ENCODE measurements around the gene FUZ.
A peak's percentile ranks its signal among the peaks of the same experiment; 100 is the strongest.

Gene FUZ

DNA sequence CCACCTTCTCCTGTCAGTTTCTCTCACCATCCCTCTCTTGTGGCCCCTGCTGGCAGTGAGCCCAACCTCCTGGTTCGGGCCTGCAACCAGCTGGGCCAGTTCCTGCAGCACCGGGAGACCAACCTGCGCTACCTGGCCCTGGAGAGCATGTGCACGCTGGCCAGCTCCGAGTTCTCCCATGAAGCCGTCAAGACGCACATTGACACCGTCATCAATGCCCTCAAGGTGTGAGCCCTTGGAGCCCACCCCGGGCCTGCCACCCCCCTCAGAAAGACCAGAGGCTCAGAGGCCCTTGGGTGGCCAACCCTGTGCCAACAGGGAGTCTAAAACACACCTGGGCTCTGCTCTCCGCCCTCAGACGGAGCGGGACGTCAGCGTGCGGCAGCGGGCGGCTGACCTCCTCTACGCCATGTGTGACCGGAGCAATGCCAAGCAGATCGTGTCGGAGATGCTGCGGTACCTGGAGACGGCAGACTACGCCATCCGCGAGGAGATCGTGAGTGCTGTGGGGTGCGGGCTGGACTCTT lies 13.8 kb downstream of the FUZ start:
- Histone ChIP-seq H3K9me3 (no peaks in the 10 kb centered on the region), H3K27me3 (no peaks in the 10 kb centered on the region), H3K4me3 (ENCODE audit: low read depth, low read length) (no peak overlapping the region), H3K36me3 (peaks cover 25% of the 10 kb centered on the region), H3K4me1 (peaks cover 4% of the 10 kb centered on the region)
- no peak for DNase-seq
- TF ChIP-seq, protein P1, sequence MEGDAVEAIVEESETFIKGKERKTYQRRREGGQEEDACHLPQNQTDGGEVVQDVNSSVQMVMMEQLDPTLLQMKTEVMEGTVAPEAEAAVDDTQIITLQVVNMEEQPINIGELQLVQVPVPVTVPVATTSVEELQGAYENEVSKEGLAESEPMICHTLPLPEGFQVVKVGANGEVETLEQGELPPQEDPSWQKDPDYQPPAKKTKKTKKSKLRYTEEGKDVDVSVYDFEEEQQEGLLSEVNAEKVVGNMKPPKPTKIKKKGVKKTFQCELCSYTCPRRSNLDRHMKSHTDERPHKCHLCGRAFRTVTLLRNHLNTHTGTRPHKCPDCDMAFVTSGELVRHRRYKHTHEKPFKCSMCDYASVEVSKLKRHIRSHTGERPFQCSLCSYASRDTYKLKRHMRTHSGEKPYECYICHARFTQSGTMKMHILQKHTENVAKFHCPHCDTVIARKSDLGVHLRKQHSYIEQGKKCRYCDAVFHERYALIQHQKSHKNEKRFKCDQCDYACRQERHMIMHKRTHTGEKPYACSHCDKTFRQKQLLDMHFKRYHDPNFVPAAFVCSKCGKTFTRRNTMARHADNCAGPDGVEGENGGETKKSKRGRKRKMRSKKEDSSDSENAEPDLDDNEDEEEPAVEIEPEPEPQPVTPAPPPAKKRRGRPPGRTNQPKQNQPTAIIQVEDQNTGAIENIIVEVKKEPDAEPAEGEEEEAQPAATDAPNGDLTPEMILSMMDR (IDR thresholded peaks at IDR 0.05; ENCODE audit: low read depth, low read length): no peak

DNA sequence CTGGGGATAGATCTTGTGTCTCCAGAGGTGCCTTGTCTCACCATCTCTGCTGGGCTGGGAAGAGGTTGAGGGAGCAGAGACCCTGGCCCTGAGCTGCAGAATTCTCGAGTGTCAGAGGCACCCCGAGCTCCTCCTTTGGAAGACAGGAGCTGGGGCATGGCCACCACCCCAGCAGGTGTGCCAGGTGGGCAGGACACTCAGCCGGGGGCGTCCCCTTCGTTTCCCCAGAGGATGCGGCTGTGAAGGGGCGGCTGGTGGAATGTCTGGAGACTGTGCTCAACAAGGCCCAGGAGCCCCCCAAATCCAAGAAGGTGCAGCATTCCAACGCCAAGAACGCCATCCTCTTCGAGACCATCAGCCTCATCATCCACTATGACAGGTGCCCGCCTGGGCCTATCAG lies 14.5 kb downstream of the FUZ start:
- no peaks in the 10 kb centered on the region for H3K27me3 ChIP-seq
- H3K36me3 ChIP-seq: peaks cover 25% of the 10 kb centered on the region
- DNase-seq: no peak
- no peak overlapping the region for H3K4me3 ChIP-seq (ENCODE audit: low read depth, low read length)
- peaks cover 4% of the 10 kb centered on the region for H3K4me1 ChIP-seq
- no peaks in the 10 kb centered on the region for H3K9me3 ChIP-seq
- TF ChIP-seq, protein P1 (IDR thresholded peaks at IDR 0.05; ENCODE audit: low read depth, low read length): no peak

DNA sequence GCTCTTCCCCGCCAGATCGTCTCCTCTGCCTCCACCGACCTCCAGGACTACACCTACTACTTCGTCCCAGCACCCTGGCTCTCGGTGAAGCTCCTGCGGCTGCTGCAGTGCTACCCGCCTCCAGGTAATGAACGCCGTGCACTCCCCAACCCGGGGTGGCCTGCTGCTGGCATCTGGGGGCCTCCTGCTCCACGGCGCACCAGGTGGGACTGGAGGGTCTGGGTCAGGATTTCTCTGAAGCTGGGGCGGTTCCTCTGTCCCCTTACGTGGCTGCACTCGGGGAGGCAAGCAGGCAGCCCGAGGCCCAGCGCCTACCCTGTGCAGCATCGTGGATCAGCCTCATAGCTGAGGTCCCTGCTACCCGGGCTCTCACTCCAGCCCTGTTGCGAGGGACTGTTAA lies 17.5 kb downstream of the FUZ start:
- Histone ChIP-seq H3K36me3 (peaks cover 25% of the 10 kb centered on the region), H3K4me3 (ENCODE audit: low read depth, low read length) (no peak overlapping the region), H3K4me1 (no peaks in the 10 kb centered on the region), H3K27me3 (no peaks in the 10 kb centered on the region), H3K9me3 (no peaks in the 10 kb centered on the region)
- DNase-seq: no peak
- TF ChIP-seq, protein P1 (IDR thresholded peaks at IDR 0.05; ENCODE audit: low read depth, low read length): no peak

DNA sequence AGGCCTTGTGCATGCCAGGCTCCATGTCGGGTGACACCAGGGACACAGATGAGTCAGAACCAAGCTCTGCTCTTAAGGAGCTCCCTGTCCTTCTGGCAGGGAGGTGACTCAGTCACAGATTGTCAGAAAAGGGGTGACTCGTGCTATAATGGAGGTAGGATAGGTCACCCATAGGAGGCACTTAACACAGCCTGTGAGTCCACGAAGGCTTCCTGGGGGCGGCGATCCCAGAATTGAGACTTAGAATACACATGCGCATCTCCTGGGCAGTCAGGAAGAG lies 19.6 kb downstream of the FUZ start:
- TF ChIP-seq, protein P1 (IDR thresholded peaks at IDR 0.05; ENCODE audit: low read depth, low read length): no peak
- H3K27me3 ChIP-seq: no peaks in the 10 kb centered on the region
- peaks cover 14% of the 10 kb centered on the region for H3K36me3 ChIP-seq
- H3K4me1 ChIP-seq: no peaks in the 10 kb centered on the region
- H3K4me3 ChIP-seq (ENCODE audit: low read depth, low read length): no peak overlapping the region
- no peaks in the 10 kb centered on the region for H3K9me3 ChIP-seq
- DNase-seq: peak; percentile 47

DNA sequence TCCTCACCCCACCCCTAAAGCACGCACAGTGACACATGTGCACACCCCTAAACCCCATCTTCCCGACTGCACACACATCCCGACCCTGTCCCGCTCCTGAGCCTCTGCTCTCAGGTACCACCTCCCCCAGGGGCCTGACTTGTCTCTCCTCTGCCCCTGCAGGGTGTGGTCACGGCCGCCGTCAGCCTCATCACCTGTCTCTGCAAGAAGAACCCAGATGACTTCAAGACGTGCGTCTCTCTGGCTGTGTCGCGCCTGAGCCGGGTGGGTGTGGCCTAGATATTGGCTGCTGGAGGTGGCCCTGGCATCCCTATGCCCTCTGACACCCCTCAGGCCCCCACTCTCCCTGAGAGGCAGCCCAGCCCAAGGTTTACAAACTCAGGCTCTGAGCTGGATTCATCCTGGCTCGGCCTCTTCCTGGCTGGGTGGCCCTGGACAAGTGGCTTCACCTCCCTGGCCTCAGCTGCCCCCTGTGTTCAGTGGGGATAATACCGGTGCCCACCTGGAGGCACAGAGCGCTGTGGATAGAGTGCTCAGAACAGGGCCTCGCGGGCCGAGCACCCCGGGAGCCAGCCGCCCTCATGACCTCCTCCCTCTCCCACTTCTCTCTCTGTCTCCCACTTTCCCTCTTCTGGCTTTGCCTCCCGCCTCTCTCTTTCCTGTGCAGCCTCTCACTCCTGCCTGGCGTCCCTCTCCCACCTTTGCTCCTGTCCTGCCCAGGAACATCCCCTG lies 20.1 kb downstream of the FUZ start:
- Histone ChIP-seq H3K36me3 (peaks cover 14% of the 10 kb centered on the region), H3K9me3 (no peaks in the 10 kb centered on the region), H3K4me1 (no peaks in the 10 kb centered on the region), H3K27me3 (no peaks in the 10 kb centered on the region), H3K4me3 (ENCODE audit: low read depth, low read length) (no peak overlapping the region)
- TF ChIP-seq, protein P1 (IDR thresholded peaks at IDR 0.05; ENCODE audit: low read depth, low read length): no peak
- DNase-seq: no peak

DNA sequence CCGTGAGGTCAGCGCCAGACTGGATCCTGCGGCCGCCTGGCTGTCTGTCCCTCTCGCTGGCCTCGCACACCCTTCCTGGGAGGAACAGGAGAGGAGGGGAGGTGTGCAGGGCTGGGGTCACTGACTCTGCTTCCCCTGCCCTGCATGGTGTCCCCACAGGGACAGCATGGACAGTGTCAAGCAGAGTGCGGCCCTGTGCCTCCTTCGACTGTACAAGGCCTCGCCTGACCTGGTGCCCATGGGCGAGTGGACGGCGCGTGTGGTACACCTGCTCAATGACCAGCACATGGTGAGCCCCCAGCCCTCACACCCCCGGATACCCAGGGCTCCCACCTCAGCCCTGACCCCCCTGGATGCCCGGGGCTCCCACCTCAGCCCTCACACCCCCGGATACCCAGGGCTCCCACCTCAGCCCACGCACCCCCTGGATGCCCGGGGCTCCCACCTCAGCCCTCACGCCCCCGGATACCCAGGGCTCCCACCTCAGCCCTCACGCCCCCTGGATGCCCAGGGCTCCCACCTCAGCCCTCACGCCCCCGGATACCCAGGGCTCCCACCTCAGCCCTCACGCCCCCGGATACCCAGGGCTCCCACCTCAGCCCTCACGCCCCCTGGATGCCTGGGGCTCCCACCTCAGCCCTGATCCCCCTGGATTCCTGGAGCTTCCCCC lies 21.2 kb downstream of the FUZ start:
- peaks cover 14% of the 10 kb centered on the region for H3K36me3 ChIP-seq

More for the DNA sequence above, 21.2 kb downstream of the FUZ start:
- no peak overlapping the region for H3K4me3 ChIP-seq (ENCODE audit: low read depth, low read length)
- no peaks in the 10 kb centered on the region for H3K27me3 ChIP-seq
- no peaks in the 10 kb centered on the region for H3K9me3 ChIP-seq
- no peak for DNase-seq
- no peaks in the 10 kb centered on the region for H3K4me1 ChIP-seq
- TF ChIP-seq, protein P1 (IDR thresholded peaks at IDR 0.05; ENCODE audit: low read depth, low read length): no peak
